Uterus (tissue), 4 donors: Measurements from ENCODE around the gene ZSCAN4. TPM values are rescaled to one million over a fixed set of nuclear protein-coding genes. Genes with fewer than 3 reads are reported as not detected.

ENCODE experiments used
- DNase-seq, 2 donors: peaks; one replicate each; pipeline ENCODE4 v3.0.0-alpha.2; 2019 to 2020
- H3K27ac ChIP-seq, 2 donors: fragments of 200-600 bp; sonication (generic); 1 replicate in 1 of 2; 2 replicates in 1 of 2; pipeline ENCODE4 v1.5.1; 2016 to 2018
- H3K27me3 ChIP-seq, 2 donors: fragments of 200-600 bp; sonication (generic); one replicate each; pipeline ENCODE4 v1.5.1; 2018 to 2019; ENCODE audit warnings: control low read depth in 1 of 2
- H3K36me3 ChIP-seq, 2 donors: fragments of 200-600 bp; sonication (generic); one replicate each; pipeline ENCODE4 v1.5.1; 2019; ENCODE audit warnings: control low read depth in 1 of 2
- H3K4me1 ChIP-seq, 2 donors: fragments of 200-600 bp; sonication (generic); one replicate each; pipeline ENCODE4 v1.5.1; 2018 to 2019; ENCODE audit warnings: control low read depth in 1 of 2
- H3K4me3 ChIP-seq, 2 donors: fragments of 200-600 bp; sonication (generic); 1 replicate in 1 of 2; 2 replicates in 1 of 2; pipeline ENCODE4 v1.5.1; 2018 to 2019; ENCODE audit warnings: mild to moderate bottlenecking in 1 of 2
- H3K9me3 ChIP-seq, 2 donors: fragments of 200-600 bp; sonication (generic); one replicate each; pipeline ENCODE4 v1.5.1; 2019; ENCODE audit warnings: control low read depth in 1 of 2
- POLR2A ChIP-seq, 2 donors: fragments of 450-650 bp; IDR thresholded peaks; one replicate each; pipeline ENCODE4 v1.6.1; 2016; ENCODE audit warnings: antibody characterized with exemption in 2 of 2, mild to moderate bottlenecking in 1 of 2, moderate library complexity in 1 of 2
- intact Hi-C: fragments of 100-400 bp; cut with DNase I; formaldehyde crosslinking; loops from one replicate; pipeline ENCODE4 v1.15.1; 2023; ENCODE audit warnings: low total_unique reads
- total RNA-seq, 4 donors: library from RNA; depleted of rRNA in 3 of 4; stranded (reverse); fragments of >200 nt in 3 of 4; gene quantifications; one replicate each; pipeline versions ENCODE4 v1.1.0 to v1.2.4, GENCODE V29; 2014 to 2023
- TF ChIP-seq, protein P1 (sequence below), 4 experiments: fragments of 200-600 bp in 2 of 4; fragments of 450-650 bp in 2 of 4; sonication (generic) in 2 of 4; IDR thresholded peaks; one replicate each; pipeline ENCODE4 v1.5.1; 2016 to 2019; ENCODE audit warnings: antibody characterized with exemption in 4 of 4, mild to moderate bottlenecking in 2 of 4, moderate library complexity in 1 of 4
- donor health status: DM: yes; HTN: yes; CAD: no.

Gene ZSCAN4
- total RNA-seq, 4 donors from 2014 or later: not detected

DNA sequence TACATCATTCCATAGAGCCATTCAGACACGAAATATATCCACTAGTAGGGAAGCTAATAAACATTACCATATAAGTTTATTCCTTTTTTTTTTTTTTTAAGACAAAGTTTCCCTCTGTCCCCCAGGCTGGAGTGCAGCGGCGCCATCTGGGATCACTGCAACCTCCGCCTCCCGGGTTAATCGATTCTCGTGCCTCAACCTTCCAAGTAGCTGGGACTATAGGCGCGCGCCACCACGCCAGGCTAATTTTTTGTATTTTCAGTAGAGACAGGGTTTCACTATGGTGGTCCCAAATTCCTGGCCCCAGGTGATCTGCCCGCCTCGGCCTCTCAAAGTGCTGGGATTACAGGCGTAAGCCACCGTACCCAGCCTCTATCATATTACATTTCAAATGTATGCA lies 40.9 kb downstream of the ZSCAN4 start:
- Histone ChIP-seq H3K4me1 (no peaks in the 10 kb centered on the region), H3K27ac (no peak overlapping the region), H3K9me3 (peaks cover 0 to 92% of the 10 kb centered on the region in 2 donors), H3K36me3 (no peaks in the 10 kb centered on the region), H3K4me3 (no peak overlapping the region), H3K27me3 (no peaks in the 10 kb centered on the region)
- intact Hi-C loops: no loop called here
- TF ChIP-seq POLR2A (IDR thresholded peaks at IDR 0.05): no peak
- TF ChIP-seq, protein P1, sequence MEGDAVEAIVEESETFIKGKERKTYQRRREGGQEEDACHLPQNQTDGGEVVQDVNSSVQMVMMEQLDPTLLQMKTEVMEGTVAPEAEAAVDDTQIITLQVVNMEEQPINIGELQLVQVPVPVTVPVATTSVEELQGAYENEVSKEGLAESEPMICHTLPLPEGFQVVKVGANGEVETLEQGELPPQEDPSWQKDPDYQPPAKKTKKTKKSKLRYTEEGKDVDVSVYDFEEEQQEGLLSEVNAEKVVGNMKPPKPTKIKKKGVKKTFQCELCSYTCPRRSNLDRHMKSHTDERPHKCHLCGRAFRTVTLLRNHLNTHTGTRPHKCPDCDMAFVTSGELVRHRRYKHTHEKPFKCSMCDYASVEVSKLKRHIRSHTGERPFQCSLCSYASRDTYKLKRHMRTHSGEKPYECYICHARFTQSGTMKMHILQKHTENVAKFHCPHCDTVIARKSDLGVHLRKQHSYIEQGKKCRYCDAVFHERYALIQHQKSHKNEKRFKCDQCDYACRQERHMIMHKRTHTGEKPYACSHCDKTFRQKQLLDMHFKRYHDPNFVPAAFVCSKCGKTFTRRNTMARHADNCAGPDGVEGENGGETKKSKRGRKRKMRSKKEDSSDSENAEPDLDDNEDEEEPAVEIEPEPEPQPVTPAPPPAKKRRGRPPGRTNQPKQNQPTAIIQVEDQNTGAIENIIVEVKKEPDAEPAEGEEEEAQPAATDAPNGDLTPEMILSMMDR (IDR thresholded peaks at IDR 0.05): no peak
- no peak for DNase-seq

DNA sequence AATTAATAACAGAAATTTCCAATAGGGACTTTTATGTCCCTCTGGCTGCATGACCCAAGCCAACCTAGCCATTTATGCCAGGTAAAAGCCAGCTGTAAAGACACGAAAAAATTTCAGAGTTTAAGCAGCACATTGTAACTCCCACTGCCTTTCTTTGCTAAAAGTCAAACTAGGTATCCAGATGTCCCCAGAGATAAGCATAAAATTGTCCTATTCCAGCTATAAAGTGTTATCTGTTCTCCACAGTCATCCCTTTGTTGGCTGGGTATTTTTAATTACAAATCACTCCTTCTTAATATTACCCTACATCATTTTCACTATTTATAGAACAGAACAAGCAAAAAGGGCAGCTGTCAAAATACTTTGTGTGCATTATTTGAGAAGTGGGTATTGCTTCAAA lies 43.5 kb downstream of the ZSCAN4 start:
- H3K9me3 ChIP-seq: peaks cover 0 to 85% of the 10 kb centered on the region in 2 donors
- intact Hi-C loops: no loop called here
- no peaks in the 10 kb centered on the region for H3K27me3 ChIP-seq
- no peaks in the 10 kb centered on the region for H3K4me1 ChIP-seq
- H3K4me3 ChIP-seq: no peak overlapping the region
- no peak overlapping the region for H3K27ac ChIP-seq
- DNase-seq: no peak
- TF ChIP-seq, protein P1 (IDR thresholded peaks at IDR 0.05): no peak
- no peak for TF ChIP-seq POLR2A (IDR thresholded peaks at IDR 0.05)
- no peaks in the 10 kb centered on the region for H3K36me3 ChIP-seq

DNA sequence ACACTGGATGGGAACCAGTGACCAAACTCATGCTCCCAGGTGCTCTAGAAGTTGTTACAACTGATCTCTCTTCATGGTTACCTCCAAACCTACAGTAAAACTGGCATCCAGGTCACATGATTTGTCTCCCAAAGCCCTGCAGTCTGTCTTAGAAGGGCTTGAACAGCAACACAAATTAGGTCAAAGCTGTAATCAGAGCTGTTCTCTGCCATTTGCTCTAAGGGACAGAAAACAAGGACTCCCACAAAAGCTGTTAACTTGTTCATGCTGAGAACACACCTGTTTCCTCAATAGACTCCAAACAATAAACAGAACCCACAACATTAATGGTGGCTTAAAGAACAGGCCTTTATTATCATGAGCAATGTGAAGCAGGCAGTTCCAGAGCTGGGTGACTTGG lies 50.7 kb downstream of the ZSCAN4 start:
- no peak for TF ChIP-seq POLR2A (IDR thresholded peaks at IDR 0.05)
- TF ChIP-seq, protein P1 (IDR thresholded peaks at IDR 0.05): no peak
- Histone ChIP-seq H3K27me3 (no peaks in the 10 kb centered on the region), H3K36me3 (no peaks in the 10 kb centered on the region), H3K4me1 (no peaks in the 10 kb centered on the region), H3K4me3 (no peak overlapping the region), H3K9me3 (peaks cover 0 to 83% of the 10 kb centered on the region in 2 donors), H3K27ac (no peak overlapping the region)
- intact Hi-C loops: no loop called here
- DNase-seq: no peak

DNA sequence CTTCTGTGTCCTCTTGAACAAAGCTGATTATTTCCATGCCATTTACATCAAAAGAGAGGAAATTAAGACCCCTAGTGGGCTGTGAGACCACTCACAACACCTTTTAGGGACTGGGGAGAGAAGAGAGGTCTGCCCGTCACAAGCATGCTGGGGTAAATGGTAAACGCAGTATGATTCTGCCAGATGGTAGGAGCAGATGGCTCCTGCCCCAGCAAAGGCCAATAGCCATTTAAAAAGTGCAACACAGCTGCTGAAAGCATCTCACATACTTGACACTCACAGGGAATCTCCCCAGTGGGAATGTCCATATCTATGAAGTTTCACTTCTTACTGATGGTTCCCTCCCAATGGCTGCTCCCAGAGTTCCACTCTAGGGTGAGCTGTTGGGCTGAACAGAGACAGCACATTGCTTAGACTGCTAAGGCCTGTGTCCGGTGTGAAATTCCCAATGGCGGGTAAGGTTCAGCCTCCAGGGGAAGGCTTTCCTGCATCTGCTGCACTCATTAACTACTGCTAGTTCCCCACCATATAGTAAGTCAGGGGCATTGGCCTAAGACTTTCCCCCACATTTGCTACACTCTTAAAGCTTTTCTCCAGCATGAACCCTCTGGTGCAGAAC lies 51.3 kb downstream of the ZSCAN4 start:
- H3K9me3 ChIP-seq: peaks cover 0 to 80% of the 10 kb centered on the region in 2 donors
- no peaks in the 10 kb centered on the region for H3K4me1 ChIP-seq
- intact Hi-C loops: no loop called here
- no peak for DNase-seq
- H3K4me3 ChIP-seq: no peak overlapping the region
- no peak overlapping the region for H3K27ac ChIP-seq
- H3K36me3 ChIP-seq: no peaks in the 10 kb centered on the region
- H3K27me3 ChIP-seq: no peaks in the 10 kb centered on the region
- TF ChIP-seq, protein P1 (IDR thresholded peaks at IDR 0.05): no peak
- no peak for TF ChIP-seq POLR2A (IDR thresholded peaks at IDR 0.05)

DNA sequence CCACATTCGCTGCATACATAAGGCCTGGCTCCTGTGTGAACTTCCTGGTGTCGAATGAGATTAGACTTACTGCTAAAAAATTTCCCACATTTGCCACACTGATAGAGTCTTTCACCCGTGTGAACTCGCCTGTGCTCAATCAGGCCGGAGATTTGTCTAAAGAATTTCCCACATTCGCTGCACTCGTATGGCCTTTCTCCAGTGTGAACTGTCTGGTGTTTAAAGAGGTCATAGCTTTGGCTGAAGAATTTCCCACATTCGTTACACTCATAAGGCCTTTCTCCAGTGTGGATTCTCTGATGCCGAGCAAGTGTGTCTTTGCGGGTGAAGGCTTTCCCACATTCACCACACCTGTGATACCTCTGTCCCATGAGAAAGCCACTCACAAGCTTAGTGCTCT lies 52.1 kb downstream of the ZSCAN4 start:
- H3K27me3 ChIP-seq: no peaks in the 10 kb centered on the region
- DNase-seq: no peak
- no peaks in the 10 kb centered on the region for H3K36me3 ChIP-seq
- no peak overlapping the region for H3K27ac ChIP-seq
- intact Hi-C loops: no loop called here
- TF ChIP-seq POLR2A (IDR thresholded peaks at IDR 0.05): no peak
- TF ChIP-seq, protein P1 (IDR thresholded peaks at IDR 0.05): no peak
- no peak overlapping the region for H3K4me3 ChIP-seq
- no peaks in the 10 kb centered on the region for H3K4me1 ChIP-seq
- H3K9me3 ChIP-seq: peaks cover 0 to 87% of the 10 kb centered on the region in 2 donors

Other genes with a start within 250 kb of the ZSCAN4 start
- gene ZNF749, start 233.6 kb upstream of the ZSCAN4 start, total RNA-seq: 10 to 100 TPM in 3 of 4 donors, under 1 TPM in 1; 0.88 to 31.1 (median 11.6) TPM
- 1 to 10 TPM in 2 of 4 donors, under 1 TPM in 1, not detected in 1; under 0.01 to 2.2 (median 2.0) TPM for gene VN1R1, start 211.8 kb upstream of the ZSCAN4 start, total RNA-seq
- gene ZNF772, start 191.4 kb upstream of the ZSCAN4 start, total RNA-seq: 10 to 100 TPM in 3 of 4 donors, 1 to 10 TPM in 1; 7.2 to 48.0 (median 12.6) TPM
- gene ZNF419, start 181.2 kb upstream of the ZSCAN4 start, total RNA-seq: 10 to 100 TPM in 3 of 4 donors, 1 to 10 TPM in 1; 2.6 to 69.4 (median 16.9) TPM
- gene ZNF773, start 169.0 kb upstream of the ZSCAN4 start, total RNA-seq: 10 to 100 TPM in 3 of 4 donors, 1 to 10 TPM in 1; 2.9 to 34.3 (median 17.0) TPM
- 10 to 100 TPM in 2 of 4 donors, 1 to 10 TPM in 2; 8.2 to 38.9 (median 14.2) TPM for gene ZNF549, start 141.6 kb upstream of the ZSCAN4 start, total RNA-seq
- 10 to 100 TPM in 1 of 4 donors, 1 to 10 TPM in 3; 4.4 to 25.6 (median 6.9) TPM for gene ZNF550, start 109.1 kb upstream of the ZSCAN4 start, total RNA-seq
- gene ZNF416, start 90.0 kb upstream of the ZSCAN4 start, total RNA-seq: 10 to 100 TPM in 1 of 4 donors, 1 to 10 TPM in 2, under 1 TPM in 1; 0.26 to 11.9 (median 5.7) TPM
- gene ZIK1, start 84.8 kb upstream of the ZSCAN4 start, total RNA-seq: 10 to 100 TPM in 2 of 4 donors, 1 to 10 TPM in 2; 6.8 to 26.5 (median 11.0) TPM
- 10 to 100 TPM in 1 of 4 donors, 1 to 10 TPM in 2, under 1 TPM in 1; 0.29 to 33.0 (median 4.7) TPM for gene ZNF530, start 69.0 kb upstream of the ZSCAN4 start, total RNA-seq
- 10 to 100 TPM in 3 of 4 donors, 1 to 10 TPM in 1; 1.5 to 60.1 (median 16.5) TPM for gene ZNF134, start 54.7 kb upstream of the ZSCAN4 start, total RNA-seq
- gene ZNF211, start 35.8 kb upstream of the ZSCAN4 start, total RNA-seq: 100 to 1,000 TPM in 1 of 4 donors, 10 to 100 TPM in 2, 1 to 10 TPM in 1; 9.4 to 115 (median 20.7) TPM
- 100 to 1,000 TPM in 1 of 4 donors, 10 to 100 TPM in 2, 1 to 10 TPM in 1; 8.7 to 123 (median 27.2) TPM for gene ZNF551, start 13.0 kb downstream of the ZSCAN4 start, total RNA-seq
- 10 to 100 TPM in 1 of 4 donors, 1 to 10 TPM in 2, under 1 TPM in 1; 0.88 to 27.4 (median 1.5) TPM for gene ZNF154, start 40.3 kb downstream of the ZSCAN4 start, total RNA-seq
- gene ZNF671, start 58.7 kb downstream of the ZSCAN4 start, total RNA-seq: 10 to 100 TPM in 1 of 4 donors, 1 to 10 TPM in 2, under 1 TPM in 1; 0.88 to 20.2 (median 3.4) TPM
- gene ZNF776, start 77.9 kb downstream of the ZSCAN4 start, total RNA-seq: 10 to 100 TPM in 3 of 4 donors, under 1 TPM in 1; 0.29 to 34.4 (median 17.9) TPM
- gene ZNF586, start 100.7 kb downstream of the ZSCAN4 start, total RNA-seq: 10 to 100 TPM in 2 of 4 donors, 1 to 10 TPM in 2; 4.6 to 42.0 (median 16.1) TPM
- gene ZNF552, start 146.0 kb downstream of the ZSCAN4 start, total RNA-seq: 10 to 100 TPM in 2 of 4 donors, 1 to 10 TPM in 1, under 1 TPM in 1; 0.77 to 15.0 (median 9.3) TPM
- gene ZNF587B, start 161.4 kb downstream of the ZSCAN4 start, total RNA-seq: 10 to 100 TPM in 3 of 4 donors, 1 to 10 TPM in 1; 5.9 to 30.6 (median 15.0) TPM
- gene ZNF587, start 180.9 kb downstream of the ZSCAN4 start, total RNA-seq: 10 to 100 TPM; 21.3 to 80.0 (median 39.6) TPM
- 10 to 100 TPM in 3 of 4 donors, 1 to 10 TPM in 1; 7.1 to 24.9 (median 15.4) TPM for gene ZNF814, start 220.1 kb downstream of the ZSCAN4 start, total RNA-seq
- 10 to 100 TPM; 15.0 to 50.1 (median 20.7) TPM for gene ZNF417, start 247.7 kb downstream of the ZSCAN4 start, total RNA-seq